ENCODE data around the gene HP. TPM values are rescaled to one million over a fixed set of nuclear protein-coding genes. Genes with fewer than 3 reads are reported as not detected.

Gene HP
- total RNA-seq, 1 donor from 2014 or later, result not detected

DNA sequence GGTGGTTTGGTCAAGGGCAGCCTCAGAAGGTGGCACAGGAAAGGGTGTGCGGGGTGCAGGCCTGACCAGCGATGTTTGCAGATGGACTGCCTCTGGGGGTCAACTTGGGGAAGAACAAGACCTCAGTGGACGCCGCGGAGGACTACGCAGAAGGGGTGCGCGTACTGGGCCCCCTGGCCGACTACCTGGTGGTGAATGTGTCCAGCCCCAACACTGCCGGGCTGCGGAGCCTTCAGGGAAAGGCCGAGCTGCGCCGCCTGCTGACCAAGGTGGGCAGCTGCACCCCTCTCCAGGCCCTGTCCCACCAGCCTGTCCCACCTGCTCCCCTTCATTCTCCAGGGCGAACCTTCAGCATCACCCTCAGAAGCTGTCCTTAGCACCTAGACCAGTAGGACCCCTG is 33.3 kb upstream of the HP start:
- ChIA-PET CTCF (no interaction called here), POLR2A (no interaction called here)
- TF ChIP-seq, protein P1, sequence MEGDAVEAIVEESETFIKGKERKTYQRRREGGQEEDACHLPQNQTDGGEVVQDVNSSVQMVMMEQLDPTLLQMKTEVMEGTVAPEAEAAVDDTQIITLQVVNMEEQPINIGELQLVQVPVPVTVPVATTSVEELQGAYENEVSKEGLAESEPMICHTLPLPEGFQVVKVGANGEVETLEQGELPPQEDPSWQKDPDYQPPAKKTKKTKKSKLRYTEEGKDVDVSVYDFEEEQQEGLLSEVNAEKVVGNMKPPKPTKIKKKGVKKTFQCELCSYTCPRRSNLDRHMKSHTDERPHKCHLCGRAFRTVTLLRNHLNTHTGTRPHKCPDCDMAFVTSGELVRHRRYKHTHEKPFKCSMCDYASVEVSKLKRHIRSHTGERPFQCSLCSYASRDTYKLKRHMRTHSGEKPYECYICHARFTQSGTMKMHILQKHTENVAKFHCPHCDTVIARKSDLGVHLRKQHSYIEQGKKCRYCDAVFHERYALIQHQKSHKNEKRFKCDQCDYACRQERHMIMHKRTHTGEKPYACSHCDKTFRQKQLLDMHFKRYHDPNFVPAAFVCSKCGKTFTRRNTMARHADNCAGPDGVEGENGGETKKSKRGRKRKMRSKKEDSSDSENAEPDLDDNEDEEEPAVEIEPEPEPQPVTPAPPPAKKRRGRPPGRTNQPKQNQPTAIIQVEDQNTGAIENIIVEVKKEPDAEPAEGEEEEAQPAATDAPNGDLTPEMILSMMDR (IDR thresholded peaks at IDR 0.05), result no peak
- peaks cover 75% of the 10 kb centered on the region for H3K36me3 Mint-ChIP-seq (ENCODE audit: low read depth)
- ATAC-seq (ENCODE audit: low read depth) (no peak), DNase-seq (no peak)
- H3K9me3 Mint-ChIP-seq, result no peaks in the 10 kb centered on the region
- H3K27ac Mint-ChIP-seq, result no peak overlapping the region
- H3K27me3 Mint-ChIP-seq, result no peaks in the 10 kb centered on the region
- intact Hi-C loops (cut with micrococcal nuclease), result no loop called here
- no peaks in the 10 kb centered on the region for H3K4me1 Mint-ChIP-seq
- H3K4me3 Mint-ChIP-seq, result no peak overlapping the region

- CTCF ChIA-PET, result no interaction called here
These were observed 32.2 kb upstream of the HP start for GRCh38 chr16:72022127-72022526.

GRCh38 chr16:72023962-72024361 is 30.3 kb upstream of the HP start:
- Mint-ChIP-seq H3K4me1 (no peaks in the 10 kb centered on the region), H3K36me3 (ENCODE audit: low read depth) (peaks cover 62% of the 10 kb centered on the region), H3K9me3 (no peaks in the 10 kb centered on the region), H3K27me3 (no peaks in the 10 kb centered on the region), H3K4me3 (no peak overlapping the region), H3K27ac (no peak overlapping the region)
- CTCF ChIA-PET, result no interaction called here
- ATAC-seq (ENCODE audit: low read depth), result no peak
- POLR2A ChIA-PET, result no interaction called here
- intact Hi-C loops (cut with micrococcal nuclease), result no loop called here
- TF ChIP-seq, protein P1 (IDR thresholded peaks at IDR 0.05), result no peak
- DNase-seq, result no peak

More at GRCh38 chr16:72022127-72022526, 32.2 kb upstream of the HP start:
- Mint-ChIP-seq H3K27me3 (no peaks in the 10 kb centered on the region), H3K27ac (no peak overlapping the region), H3K4me3 (no peak overlapping the region), H3K9me3 (no peaks in the 10 kb centered on the region), H3K4me1 (no peaks in the 10 kb centered on the region), H3K36me3 (ENCODE audit: low read depth) (peaks cover 66% of the 10 kb centered on the region)
- TF ChIP-seq, protein P1 (IDR thresholded peaks at IDR 0.05), result no peak
- POLR2A ChIA-PET, result no interaction called here
- DNase-seq (no peak), ATAC-seq (ENCODE audit: low read depth) (no peak)
- intact Hi-C loops (cut with micrococcal nuclease), result no loop called here

DNA sequence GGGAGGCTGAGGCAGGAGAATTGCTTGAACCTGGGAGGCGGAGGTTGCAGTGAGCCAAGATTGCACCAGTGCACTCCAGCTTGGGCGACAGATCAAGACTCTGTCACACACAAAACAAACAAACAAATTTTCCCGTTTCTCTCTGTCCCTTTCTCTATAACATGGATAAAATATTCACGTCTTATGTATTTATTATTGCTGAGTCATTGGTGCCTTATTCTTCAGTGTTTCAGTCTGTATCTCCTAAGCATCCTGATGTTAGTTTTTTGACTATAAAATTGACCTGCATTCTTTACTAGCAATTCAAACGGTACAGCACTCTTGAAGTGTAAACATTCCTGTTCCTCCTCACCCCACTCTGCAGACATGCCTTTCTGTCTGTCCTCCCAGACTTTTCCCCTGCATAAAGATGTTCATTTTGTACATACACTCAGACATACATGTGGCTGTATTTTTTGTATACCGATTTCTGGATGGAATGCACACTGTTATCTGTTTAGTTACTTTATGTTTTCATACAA is 29.4 kb upstream of the HP start:
- DNase-seq (no peak), ATAC-seq (ENCODE audit: low read depth) (no peak)
- TF ChIP-seq, protein P1 (IDR thresholded peaks at IDR 0.05), result no peak
- intact Hi-C loops (cut with micrococcal nuclease), result no loop called here
- H3K27me3 Mint-ChIP-seq, result no peaks in the 10 kb centered on the region
- ChIA-PET POLR2A (no interaction called here), CTCF (no interaction called here)
- no peaks in the 10 kb centered on the region for H3K4me1 Mint-ChIP-seq
- peaks cover 54% of the 10 kb centered on the region for H3K36me3 Mint-ChIP-seq (ENCODE audit: low read depth)
- no peak overlapping the region for H3K4me3 Mint-ChIP-seq
- no peak overlapping the region for H3K27ac Mint-ChIP-seq
- H3K9me3 Mint-ChIP-seq, result no peaks in the 10 kb centered on the region

GRCh38 chr16:72025404-72026114 is 28.7 kb upstream of the HP start:
- Mint-ChIP-seq H3K9me3 (no peaks in the 10 kb centered on the region), H3K36me3 (ENCODE audit: low read depth) (peaks cover 54% of the 10 kb centered on the region), H3K4me3 (no peak overlapping the region), H3K27me3 (no peaks in the 10 kb centered on the region), H3K4me1 (no peaks in the 10 kb centered on the region), H3K27ac (no peak overlapping the region)
- TF ChIP-seq, protein P1 (IDR thresholded peaks at IDR 0.05), result no peak
- no peak for DNase-seq
- CTCF ChIA-PET, result no interaction called here
- ATAC-seq (ENCODE audit: low read depth), result no peak
- POLR2A ChIA-PET, result no interaction called here
- intact Hi-C loops (cut with micrococcal nuclease), result no loop called here

Data from activated B cell treated with CpG ODN at 0.5 μM for 24 hours (primary cell).